ENCODE data around the gene FSTL4. TPM values are rescaled to one million over a fixed set of nuclear protein-coding genes. Genes with fewer than 3 reads are reported as not detected.

Gene FSTL4
- polyA plus RNA-seq, 3 donors, result not detected

DNA sequence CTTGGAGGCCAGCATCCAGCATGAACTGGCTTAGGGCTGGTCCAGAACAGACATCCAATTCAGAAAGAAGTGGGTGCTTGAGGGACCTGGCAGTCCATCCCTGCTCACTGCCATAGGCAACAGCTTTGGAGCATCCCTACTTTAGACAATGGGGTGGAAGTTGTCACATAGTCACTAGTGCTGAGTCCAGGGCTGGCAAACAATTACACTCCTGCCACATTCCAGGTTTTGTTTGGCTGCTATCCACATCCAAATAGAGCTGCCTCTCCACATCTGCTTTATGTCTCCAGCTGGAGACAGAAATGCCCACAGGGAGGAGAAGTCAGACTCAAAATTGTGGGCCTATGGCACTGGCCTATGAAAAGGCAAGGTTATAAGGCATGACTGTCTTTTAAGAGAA, 7.0 kb downstream of the FSTL4 start:
- TF ChIP-seq, protein P1, sequence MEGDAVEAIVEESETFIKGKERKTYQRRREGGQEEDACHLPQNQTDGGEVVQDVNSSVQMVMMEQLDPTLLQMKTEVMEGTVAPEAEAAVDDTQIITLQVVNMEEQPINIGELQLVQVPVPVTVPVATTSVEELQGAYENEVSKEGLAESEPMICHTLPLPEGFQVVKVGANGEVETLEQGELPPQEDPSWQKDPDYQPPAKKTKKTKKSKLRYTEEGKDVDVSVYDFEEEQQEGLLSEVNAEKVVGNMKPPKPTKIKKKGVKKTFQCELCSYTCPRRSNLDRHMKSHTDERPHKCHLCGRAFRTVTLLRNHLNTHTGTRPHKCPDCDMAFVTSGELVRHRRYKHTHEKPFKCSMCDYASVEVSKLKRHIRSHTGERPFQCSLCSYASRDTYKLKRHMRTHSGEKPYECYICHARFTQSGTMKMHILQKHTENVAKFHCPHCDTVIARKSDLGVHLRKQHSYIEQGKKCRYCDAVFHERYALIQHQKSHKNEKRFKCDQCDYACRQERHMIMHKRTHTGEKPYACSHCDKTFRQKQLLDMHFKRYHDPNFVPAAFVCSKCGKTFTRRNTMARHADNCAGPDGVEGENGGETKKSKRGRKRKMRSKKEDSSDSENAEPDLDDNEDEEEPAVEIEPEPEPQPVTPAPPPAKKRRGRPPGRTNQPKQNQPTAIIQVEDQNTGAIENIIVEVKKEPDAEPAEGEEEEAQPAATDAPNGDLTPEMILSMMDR (IDR thresholded peaks at IDR 0.05), result no peak
- no peak overlapping the region for H3K4me3 Mint-ChIP-seq
- intact Hi-C loops (cut with micrococcal nuclease), result no loop called here
- H3K9me3 Mint-ChIP-seq, result no peaks in the 10 kb centered on the region
- DNase-seq, result no peak
- Histone ChIP-seq H2AFZ (ENCODE audit: insufficient read depth, low read depth, low read length, poor library complexity, severe bottlenecking) (no peak overlapping the region), H3K4me3 (replicated peaks in 1 of 3; ENCODE audit: low read depth in 2 of 3, low read length in 3 of 3) (no peak overlapping the region), H3K4me1 (ENCODE audit: control insufficient read depth in 1 of 2, insufficient read depth in 2 of 2, low read length in 2 of 2) (no peaks in the 10 kb centered on the region), H3K4me2 (replicated peaks; ENCODE audit: extremely low read depth, low read length, poor library complexity, severe bottlenecking) (no peak overlapping the region), H3K27me3 (ENCODE audit: control insufficient read depth in 2 of 2, insufficient read depth in 2 of 2, low read length in 2 of 2) (peaks cover 31 to 36% of the 10 kb centered on the region in 2 donors), H3K27ac (ENCODE audit: low read depth in 1 of 2, low read length in 2 of 2) (no peak overlapping the region), H4K20me1 (ENCODE audit: insufficient read depth, low read length) (no peaks in the 10 kb centered on the region), H3K36me3 (replicated peaks in 1 of 2; ENCODE audit: control insufficient read depth in 1 of 2, insufficient read depth in 2 of 2, low read length in 2 of 2) (no peaks in the 10 kb centered on the region), H3K9me3 (replicated peaks in 1 of 2; ENCODE audit: control insufficient read depth in 1 of 2, insufficient read depth in 1 of 2, low read length in 2 of 2) (peaks cover 0 to 5% of the 10 kb centered on the region in 2 donors), H3K79me2 (ENCODE audit: insufficient read depth, low read length) (no peaks in the 10 kb centered on the region), H3K9ac (ENCODE audit: insufficient read depth, low read length, poor library complexity, severe bottlenecking) (no peak overlapping the region)
- H3K27ac Mint-ChIP-seq, result no peak overlapping the region
- no peaks in the 10 kb centered on the region for H3K36me3 Mint-ChIP-seq
- peaks cover 27 to 61% (median 38%) of the 10 kb centered on the region in 3 donors for H3K27me3 Mint-ChIP-seq (ENCODE audit: low read depth in 3 of 3)
- H3K4me1 Mint-ChIP-seq, result no peaks in the 10 kb centered on the region

DNA sequence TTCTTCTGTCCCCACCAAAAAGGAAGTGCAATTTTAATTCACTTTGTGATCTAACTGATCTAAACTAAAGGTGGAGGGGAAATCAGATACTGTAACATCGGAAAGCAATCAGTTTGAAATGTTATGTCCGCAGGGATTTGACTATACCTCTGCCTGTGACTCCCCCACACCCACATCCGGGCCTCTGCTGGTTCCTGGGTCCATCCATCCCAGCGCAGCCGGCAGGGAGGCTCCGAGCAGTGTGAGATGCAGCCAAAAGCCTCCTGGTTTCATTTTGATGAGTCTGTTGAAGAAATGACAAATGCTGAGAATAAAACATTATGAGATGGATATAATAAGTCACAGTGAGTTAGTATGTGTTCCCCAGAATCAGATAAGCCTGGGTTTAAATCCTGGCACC, 8.6 kb downstream of the FSTL4 start:
- WGBS (ENCODE audit: insufficient coverage), result no CpG with 5 or more reads among the region's 6 CpGs
- H2AFZ ChIP-seq (ENCODE audit: insufficient read depth, low read depth, low read length, poor library complexity, severe bottlenecking), result no peak overlapping the region
- TF ChIP-seq, protein P1 (IDR thresholded peaks at IDR 0.05), result no peak
- no peak overlapping the region for H3K4me2 ChIP-seq (replicated peaks; ENCODE audit: extremely low read depth, low read length, poor library complexity, severe bottlenecking)
- H3K9ac ChIP-seq (ENCODE audit: insufficient read depth, low read length, poor library complexity, severe bottlenecking), result no peak overlapping the region
- Mint-ChIP-seq H3K27ac (no peak overlapping the region), H3K9me3 (no peaks in the 10 kb centered on the region), H3K4me3 (peak overlapping the region in 1 of 2 donors; percentile 35), H3K4me1 (no peaks in the 10 kb centered on the region), H3K36me3 (no peaks in the 10 kb centered on the region), H3K27me3 (ENCODE audit: low read depth in 3 of 3) (peaks cover 16 to 45% (median 28%) of the 10 kb centered on the region in 3 donors)
- H3K4me3 ChIP-seq (replicated peaks in 1 of 3; ENCODE audit: low read depth in 2 of 3, low read length in 3 of 3), result no peak overlapping the region
- DNase-seq, result no peak
- intact Hi-C loops (cut with micrococcal nuclease), result no loop called here
- H3K27me3 ChIP-seq (ENCODE audit: control insufficient read depth in 2 of 2, insufficient read depth in 2 of 2, low read length in 2 of 2), result peaks cover 15 to 20% of the 10 kb centered on the region in 2 donors
- no peaks in the 10 kb centered on the region for H3K4me1 ChIP-seq (ENCODE audit: control insufficient read depth in 1 of 2, insufficient read depth in 2 of 2, low read length in 2 of 2)
- H3K79me2 ChIP-seq (ENCODE audit: insufficient read depth, low read length), result no peaks in the 10 kb centered on the region
- H3K27ac ChIP-seq (ENCODE audit: low read depth in 1 of 2, low read length in 2 of 2), result no peak overlapping the region
- H3K36me3 ChIP-seq (replicated peaks in 1 of 2; ENCODE audit: control insufficient read depth in 1 of 2, insufficient read depth in 2 of 2, low read length in 2 of 2), result no peaks in the 10 kb centered on the region
- H3K9me3 ChIP-seq (replicated peaks in 1 of 2; ENCODE audit: control insufficient read depth in 1 of 2, insufficient read depth in 1 of 2, low read length in 2 of 2), result no peaks in the 10 kb centered on the region
- H4K20me1 ChIP-seq (ENCODE audit: insufficient read depth, low read length), result no peaks in the 10 kb centered on the region

Data from CD14-positive monocyte (primary cell).